ENCODE measurements around the gene CEACAM3.

The CEACAM3 gene

DNA sequence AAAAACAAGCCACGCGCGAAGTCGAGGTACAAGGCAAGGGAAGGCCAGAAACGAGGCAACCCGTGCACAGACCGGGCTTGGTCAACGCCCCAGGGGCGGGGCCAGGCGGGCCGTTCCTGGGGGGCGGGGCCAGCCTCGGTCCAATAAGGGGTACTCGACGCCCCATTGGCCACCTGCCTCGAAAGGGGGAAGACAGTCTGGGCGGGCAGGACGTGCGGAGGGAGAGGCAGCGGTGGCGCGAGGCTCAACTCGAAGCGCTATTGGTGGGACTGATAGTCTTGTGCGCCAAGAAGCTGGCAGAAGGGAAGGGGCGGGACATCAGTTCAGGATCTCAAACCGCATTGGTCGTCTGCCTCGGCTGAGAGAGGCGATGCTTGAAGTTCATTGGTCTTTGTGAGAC, 48.2 kb downstream of the CEACAM3 start, which contains the start of gene LYPD4:
LYPD4 (minus strand) TSS at position 83 of the 400 bp plus-strand sequence. CDS start 5,398 bp downstream, outside the sequence.
- DNase-seq (ENCODE audit: low spot score in 2 of 2) (no peak), ATAC-seq (ENCODE audit: low read depth) (no peak)
- Mint-ChIP-seq H3K4me1 (no peaks in the 10 kb centered on the region), H3K9me3 (peaks cover 4% of the 10 kb centered on the region), H3K27me3 (peaks cover 5% of the 10 kb centered on the region), H3K4me3 (no peak within 1 kb of the TSS), H3K36me3 (peaks cover 2% of the 10 kb centered on the region), H3K27ac (no peak within 1 kb of the TSS)

GRCh38 chr19:41845001-41845050, 48.4 kb downstream of the CEACAM3 start, which contains the start of gene DMRTC2:
TSS of gene DMRTC2 (plus strand) at chr19:41845042. CDS start at chr19:41847429, 2,387 bp downstream.
- Mint-ChIP-seq H3K36me3 (peaks cover 2% of the 10 kb centered on the region), H3K9me3 (peaks cover 4% of the 10 kb centered on the region), H3K4me3 (no peak within 1 kb of the TSS), H3K4me1 (no peaks in the 10 kb centered on the region), H3K27me3 (peaks cover 5% of the 10 kb centered on the region), H3K27ac (no peak within 1 kb of the TSS)
- ATAC-seq (ENCODE audit: low read depth) (no peak), DNase-seq (ENCODE audit: low spot score in 2 of 2) (no peak)

- DNase-seq (ENCODE audit: low spot score in 2 of 2) (no peak), ATAC-seq (ENCODE audit: low read depth) (no peak)
- Mint-ChIP-seq H3K27me3 (peaks cover 5% of the 10 kb centered on the region), H3K36me3 (peaks cover 2% of the 10 kb centered on the region), H3K4me1 (no peaks in the 10 kb centered on the region), H3K9me3 (peaks cover 4% of the 10 kb centered on the region), H3K4me3 (no peak overlapping the region), H3K27ac (no peak overlapping the region)
These were observed 48.7 kb downstream of the CEACAM3 start for GRCh38 chr19:41845051-41845590.

DNA sequence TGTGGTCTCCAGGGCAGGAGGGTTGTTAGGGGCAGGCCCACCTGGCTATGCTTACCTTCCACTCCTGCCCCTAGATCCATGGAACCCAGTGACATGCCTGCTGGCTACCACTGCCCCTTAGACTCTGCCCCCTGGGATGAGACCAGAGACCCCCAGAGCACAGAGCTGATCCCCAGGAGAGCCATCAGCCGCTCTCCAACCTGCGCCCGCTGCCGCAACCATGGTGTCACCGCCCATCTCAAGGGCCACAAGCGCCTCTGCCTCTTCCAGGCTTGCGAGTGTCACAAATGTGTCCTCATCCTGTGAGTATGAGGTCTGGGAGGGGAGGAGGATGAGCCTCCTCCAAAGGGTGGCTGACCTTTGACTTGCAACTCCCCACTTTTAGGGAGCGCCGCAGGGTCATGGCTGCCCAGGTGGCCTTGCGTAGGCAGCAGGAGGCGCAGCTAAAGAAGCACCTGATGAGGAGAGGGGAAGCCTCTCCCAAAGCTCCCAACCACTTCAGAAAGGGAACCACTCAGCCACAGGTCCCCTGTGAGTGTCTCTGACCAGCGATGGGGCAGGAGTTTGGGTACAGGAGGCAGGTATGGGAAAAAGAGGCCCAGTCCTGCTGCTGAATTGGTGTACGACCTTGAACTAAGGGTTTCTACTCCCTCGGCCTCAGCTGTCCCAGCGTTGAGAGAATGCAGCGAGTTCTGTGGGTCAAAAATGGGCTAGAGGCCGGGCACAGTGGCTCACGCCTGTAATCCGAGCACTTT, 51.1 kb downstream of the CEACAM3 start:
- H3K9me3 Mint-ChIP-seq = peaks cover 4% of the 10 kb centered on the region
- no peak for DNase-seq (ENCODE audit: low spot score in 2 of 2)
- no peak overlapping the region for H3K27ac Mint-ChIP-seq
- no peaks in the 10 kb centered on the region for H3K4me1 Mint-ChIP-seq
- no peak for ATAC-seq (ENCODE audit: low read depth)
- peaks cover 2% of the 10 kb centered on the region for H3K36me3 Mint-ChIP-seq
- H3K4me3 Mint-ChIP-seq = no peak overlapping the region
- peaks cover 5% of the 10 kb centered on the region for H3K27me3 Mint-ChIP-seq

DNA sequence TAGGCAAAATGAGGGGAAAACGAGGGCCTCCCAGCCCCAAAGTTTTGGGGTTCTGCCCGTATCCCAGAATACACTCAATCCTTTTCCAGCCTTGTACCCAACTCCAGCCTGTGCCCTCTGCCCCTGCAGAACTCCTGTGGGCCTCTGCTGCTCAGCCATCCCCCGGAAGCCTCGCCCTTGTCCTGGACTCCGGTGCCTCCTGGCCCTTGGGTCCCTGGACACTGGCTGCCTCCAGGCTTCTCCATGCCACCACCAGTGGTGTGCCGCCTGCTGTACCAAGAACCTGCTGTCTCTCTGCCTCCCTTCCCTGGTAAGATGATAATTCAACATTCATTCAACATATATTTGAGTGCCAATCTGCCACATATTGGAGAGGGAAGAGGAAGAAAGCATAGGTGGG, 52.3 kb downstream of the CEACAM3 start:
- H3K4me1 Mint-ChIP-seq = peaks cover 1% of the 10 kb centered on the region
- DNase-seq (ENCODE audit: low spot score in 2 of 2) (no peak), ATAC-seq (ENCODE audit: low read depth) (no peak)
- no peak overlapping the region for H3K27ac Mint-ChIP-seq
- peaks cover 4% of the 10 kb centered on the region for H3K9me3 Mint-ChIP-seq
- H3K4me3 Mint-ChIP-seq = no peak overlapping the region
- H3K27me3 Mint-ChIP-seq = peaks cover 5% of the 10 kb centered on the region
- peaks cover 2% of the 10 kb centered on the region for H3K36me3 Mint-ChIP-seq

DNA sequence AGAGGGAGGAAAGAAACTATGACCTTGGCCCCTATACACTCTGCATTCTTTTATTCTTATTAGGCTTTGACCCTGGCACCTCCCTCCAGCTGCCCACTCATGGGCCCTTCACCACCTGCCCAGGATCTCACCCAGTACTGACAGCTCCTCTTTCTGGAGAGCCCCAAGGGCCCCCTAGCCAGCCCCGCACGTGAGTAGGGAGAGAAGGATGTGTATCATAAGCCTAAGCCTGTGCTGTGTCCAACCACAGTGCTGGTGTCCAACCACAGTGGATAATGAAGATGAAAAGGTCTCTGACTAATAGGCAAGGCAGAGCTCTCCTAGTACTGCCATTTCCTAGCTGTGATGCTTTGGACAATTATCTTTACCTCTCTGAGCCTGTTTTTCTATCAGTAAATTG, 52.7 kb downstream of the CEACAM3 start:
- H3K27me3 Mint-ChIP-seq = peaks cover 5% of the 10 kb centered on the region
- peaks cover 2% of the 10 kb centered on the region for H3K9me3 Mint-ChIP-seq
- H3K4me3 Mint-ChIP-seq = no peak overlapping the region
- no peak for ATAC-seq (ENCODE audit: low read depth)
- H3K27ac Mint-ChIP-seq = no peak overlapping the region
- no peak for DNase-seq (ENCODE audit: low spot score in 2 of 2)
- H3K4me1 Mint-ChIP-seq = peaks cover 2% of the 10 kb centered on the region
- H3K36me3 Mint-ChIP-seq = no peaks in the 10 kb centered on the region

DNA sequence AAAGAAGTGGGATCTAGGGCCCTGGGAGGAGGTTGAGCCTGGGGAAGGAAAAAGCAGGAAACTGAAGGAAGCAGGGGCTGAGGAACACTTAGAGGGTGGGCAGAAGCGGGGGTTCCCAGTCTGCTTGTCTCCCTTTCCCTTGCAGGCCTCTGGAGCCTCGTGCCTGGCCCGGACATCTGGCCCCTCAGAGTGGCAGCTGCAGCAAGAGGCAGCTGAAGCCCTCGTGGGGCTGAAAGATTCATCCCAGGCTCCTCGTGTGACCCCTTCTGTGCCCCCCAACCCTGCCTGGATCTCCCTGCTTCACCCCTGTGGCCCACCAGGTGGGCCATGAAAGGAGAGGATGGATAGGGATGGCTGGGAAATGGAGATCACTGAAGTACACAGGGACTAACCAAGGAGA, 54.0 kb downstream of the CEACAM3 start:
- H3K27ac Mint-ChIP-seq = no peak overlapping the region
- no peaks in the 10 kb centered on the region for H3K36me3 Mint-ChIP-seq
- H3K9me3 Mint-ChIP-seq = no peaks in the 10 kb centered on the region
- no peak for ATAC-seq (ENCODE audit: low read depth)
- no peak for DNase-seq (ENCODE audit: low spot score in 2 of 2)
- H3K4me3 Mint-ChIP-seq = no peak overlapping the region
- H3K4me1 Mint-ChIP-seq = peaks cover 2% of the 10 kb centered on the region
- peaks cover 8% of the 10 kb centered on the region for H3K27me3 Mint-ChIP-seq

DNA sequence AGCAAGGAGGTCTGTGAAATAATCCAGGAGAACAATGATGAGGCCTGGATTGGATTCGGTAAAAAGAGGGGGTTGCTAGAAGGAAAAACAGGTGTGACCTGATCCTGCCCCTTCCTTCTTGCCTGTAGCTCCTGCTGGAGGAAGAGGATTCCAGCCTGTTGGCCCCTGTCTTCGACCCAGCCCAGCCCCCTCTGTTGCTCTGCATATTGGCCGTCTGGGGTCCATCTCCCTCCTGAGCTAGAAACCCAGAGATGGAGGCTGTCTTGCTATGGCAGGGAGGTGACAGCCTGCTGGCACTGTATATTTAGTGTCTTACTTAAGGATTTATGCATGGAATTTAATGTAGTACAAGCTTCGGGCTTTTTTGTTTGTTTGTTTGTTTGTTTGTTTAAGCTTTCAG, 55.1 kb downstream of the CEACAM3 start:
- Mint-ChIP-seq H3K27ac (no peak overlapping the region), H3K27me3 (peaks cover 5% of the 10 kb centered on the region), H3K36me3 (no peaks in the 10 kb centered on the region), H3K4me3 (no peak overlapping the region), H3K9me3 (no peaks in the 10 kb centered on the region), H3K4me1 (peaks cover 2% of the 10 kb centered on the region)
- DNase-seq (ENCODE audit: low spot score in 2 of 2) = no peak
- ATAC-seq (ENCODE audit: low read depth) = no peak

GRCh38 chr19:41853344-41853743, 57.0 kb downstream of the CEACAM3 start:
- Mint-ChIP-seq H3K4me1 (peaks cover 2% of the 10 kb centered on the region), H3K27ac (no peak overlapping the region), H3K36me3 (no peaks in the 10 kb centered on the region), H3K4me3 (no peak overlapping the region), H3K9me3 (no peaks in the 10 kb centered on the region), H3K27me3 (peaks cover 5% of the 10 kb centered on the region)
- DNase-seq (ENCODE audit: low spot score in 2 of 2) (no peak), ATAC-seq (ENCODE audit: low read depth) (no peak)

DNA sequence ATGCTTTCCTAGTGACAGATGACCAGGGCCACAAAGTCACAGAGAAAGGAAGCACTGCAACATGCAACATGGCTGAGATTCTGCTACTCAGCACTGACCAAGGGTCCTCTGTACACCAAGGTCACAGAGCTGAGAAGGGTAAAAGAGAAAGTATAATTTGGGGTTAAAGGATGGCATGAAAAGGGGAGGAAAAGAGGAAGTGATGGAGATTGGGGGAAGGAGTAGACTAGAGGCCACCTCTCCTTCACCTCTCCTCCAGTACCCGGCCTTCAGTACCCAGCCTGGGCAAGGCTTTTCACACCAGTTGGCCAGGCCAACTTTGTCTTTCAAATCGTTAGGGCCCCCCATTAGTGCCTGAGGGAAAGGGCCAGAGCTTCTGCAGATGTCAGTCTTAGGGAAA, 57.4 kb downstream of the CEACAM3 start:
- Mint-ChIP-seq H3K27me3 (peaks cover 5% of the 10 kb centered on the region), H3K4me3 (no peak overlapping the region), H3K9me3 (no peaks in the 10 kb centered on the region), H3K27ac (no peak overlapping the region), H3K4me1 (peaks cover 2% of the 10 kb centered on the region), H3K36me3 (no peaks in the 10 kb centered on the region)
- ATAC-seq (ENCODE audit: low read depth) (peak; percentile 19), DNase-seq (ENCODE audit: low spot score in 2 of 2) (no peak)

- Mint-ChIP-seq H3K27me3 (peaks cover 3% of the 10 kb centered on the region), H3K27ac (peak overlapping the region; percentile 85), H3K4me1 (peaks cover 24% of the 10 kb centered on the region), H3K36me3 (peaks cover 13% of the 10 kb centered on the region), H3K9me3 (no peaks in the 10 kb centered on the region), H3K4me3 (peak overlapping the region; percentile 88)
- no peak for ATAC-seq (ENCODE audit: low read depth)
- no peak for DNase-seq (ENCODE audit: low spot score in 2 of 2)
These were observed 62.8 kb downstream of the CEACAM3 start for GRCh38 chr19:41859213-41859617.

- Mint-ChIP-seq H3K9me3 (no peaks in the 10 kb centered on the region), H3K27me3 (no peaks in the 10 kb centered on the region), H3K4me3 (peak within 1 kb of the TSS; percentile 88), H3K36me3 (peaks cover 13% of the 10 kb centered on the region), H3K27ac (peak within 1 kb of the TSS; percentile 85), H3K4me1 (peaks cover 25% of the 10 kb centered on the region)
- ATAC-seq (ENCODE audit: low read depth) = peak; percentile 82
- peak; percentile 98 for DNase-seq (ENCODE audit: low spot score in 2 of 2)
These were observed 63.4 kb downstream of the CEACAM3 start, which contains the start of gene RPS19 for GRCh38 chr19:41859618-41860418. TSS of gene RPS19 (plus strand) at chr19:41860255. CDS start at chr19:41860775, 520 bp downstream.

DNA sequence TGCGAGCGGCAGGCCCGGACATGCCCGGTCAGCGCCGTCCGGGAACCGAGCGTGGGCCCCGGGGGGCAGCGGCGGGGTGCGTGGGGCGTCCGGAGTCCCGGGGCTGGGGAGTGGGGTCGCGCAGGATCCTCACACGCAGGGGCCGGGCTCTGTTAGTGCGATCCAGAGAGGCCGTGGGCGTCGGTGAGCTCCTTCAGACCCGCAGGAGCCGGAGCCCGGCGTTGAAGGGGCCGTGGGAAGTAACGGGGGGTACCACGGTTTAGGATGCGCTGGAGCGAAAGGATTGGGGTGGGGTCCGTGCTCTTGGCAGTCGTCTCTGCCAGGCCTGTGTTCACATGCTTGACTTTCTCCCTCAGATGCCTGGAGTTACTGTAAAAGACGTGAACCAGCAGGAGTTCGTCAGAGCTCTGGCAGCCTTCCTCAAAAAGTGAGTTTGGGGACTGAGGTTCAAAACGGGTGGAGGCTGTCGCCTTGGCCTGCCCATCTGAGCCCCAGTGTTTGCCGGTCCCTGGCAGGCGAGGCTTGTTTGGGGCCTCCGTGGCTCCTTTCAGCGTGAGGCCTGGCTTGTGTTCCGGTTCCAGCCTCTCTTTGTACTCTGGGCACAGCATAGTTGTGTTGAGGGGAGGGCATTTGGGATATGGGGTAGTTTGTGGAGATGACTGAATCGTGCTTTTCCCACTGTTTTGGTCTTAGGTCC, 64.2 kb downstream of the CEACAM3 start:
- peaks cover 25% of the 10 kb centered on the region for H3K4me1 Mint-ChIP-seq
- no peaks in the 10 kb centered on the region for H3K27me3 Mint-ChIP-seq

More for the DNA sequence above, 64.2 kb downstream of the CEACAM3 start:
- H3K27ac Mint-ChIP-seq = peak overlapping the region; percentile 85
- peaks cover 13% of the 10 kb centered on the region for H3K36me3 Mint-ChIP-seq
- peak overlapping the region; percentile 88 for H3K4me3 Mint-ChIP-seq
- H3K9me3 Mint-ChIP-seq = no peaks in the 10 kb centered on the region
- DNase-seq (ENCODE audit: low spot score in 2 of 2) (no peak), ATAC-seq (ENCODE audit: low read depth) (no peak)
